GM21381 (cell line): ENCODE measurements around the gene DLGAP3.

Experiments
- ATAC-seq: cut with Tn5 transposase; IDR thresholded peaks from one replicate; pipeline ENCODE4 v1.9.1; 2021; ENCODE audit warnings: mild to moderate bottlenecking, moderate library complexity; ENCODE audit not compliant: unreplicated experiment

The DLGAP3 gene

DNA sequence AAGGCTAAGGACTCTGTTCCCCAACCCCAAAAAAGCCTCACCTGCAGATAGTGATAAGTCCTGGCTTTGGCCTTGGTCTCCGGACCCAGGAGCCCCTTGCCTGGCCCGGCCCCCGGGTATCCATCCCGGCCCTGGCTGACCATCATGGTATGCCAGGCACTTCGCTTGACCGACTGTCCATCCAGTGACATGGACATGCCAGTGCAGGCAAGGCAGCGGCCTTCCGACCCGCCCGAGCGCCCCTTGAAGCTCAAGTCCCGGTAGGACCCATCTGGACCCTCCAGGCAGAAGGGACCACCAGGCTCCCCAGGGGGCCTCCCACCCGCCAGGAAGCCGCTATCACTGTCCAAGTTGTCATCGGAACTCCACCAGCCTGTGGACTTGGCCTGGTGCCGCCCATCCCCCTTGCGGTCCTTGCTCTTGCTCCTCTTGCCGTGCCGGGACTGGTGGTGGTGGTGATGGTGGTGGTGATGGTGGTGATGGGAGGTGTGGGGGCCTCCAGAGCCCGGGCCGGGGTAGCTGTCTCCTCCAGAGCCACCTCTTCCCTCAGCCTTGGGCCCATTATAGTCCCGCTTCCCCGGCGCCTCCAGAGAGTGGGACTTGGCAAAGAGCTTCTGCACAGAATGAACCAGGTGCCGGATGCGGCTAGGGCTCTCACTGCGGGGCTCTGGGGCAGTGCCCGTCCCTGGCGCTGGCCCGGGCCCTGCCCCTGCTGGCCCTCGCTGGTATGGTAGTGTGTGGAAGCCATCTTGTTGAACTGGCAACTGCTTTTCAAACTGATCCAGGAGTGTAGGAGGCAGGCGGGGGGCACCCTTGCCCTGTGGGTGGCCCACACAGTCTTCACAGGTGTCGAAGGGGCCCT lies 25.0 kb downstream of the DLGAP3 start:
- no peak for ATAC-seq

GRCh38 chr1:34901919-34902318 lies 27.5 kb downstream of the DLGAP3 start:
- no peak for ATAC-seq

- no peak for ATAC-seq
Measured at GRCh38 chr1:34900775-34901502, 28.5 kb downstream of the DLGAP3 start.

- ATAC-seq: no peak
Measured at GRCh38 chr1:34899906-34900305, 29.5 kb downstream of the DLGAP3 start.

DNA sequence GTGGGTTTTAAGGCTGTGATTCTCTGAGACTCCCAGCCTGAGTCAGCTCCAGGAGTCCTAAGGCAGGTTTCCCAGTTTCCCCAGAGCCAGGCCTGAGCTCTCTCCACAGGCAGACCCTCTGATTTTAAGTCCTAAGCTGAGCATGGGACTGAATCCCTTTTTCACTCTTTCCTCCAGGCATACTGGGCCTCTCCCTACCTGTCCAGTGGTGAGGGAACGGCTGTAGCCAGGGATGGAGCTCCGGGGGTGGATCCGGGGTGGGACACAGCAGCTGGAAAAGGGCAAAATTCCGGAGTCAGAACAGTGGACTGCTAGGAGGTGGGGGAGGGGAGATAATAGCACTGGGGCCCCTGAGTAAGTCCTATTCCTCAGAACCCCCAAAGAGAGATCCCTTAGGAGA lies 30.0 kb downstream of the DLGAP3 start:
- ATAC-seq: no peak

DNA sequence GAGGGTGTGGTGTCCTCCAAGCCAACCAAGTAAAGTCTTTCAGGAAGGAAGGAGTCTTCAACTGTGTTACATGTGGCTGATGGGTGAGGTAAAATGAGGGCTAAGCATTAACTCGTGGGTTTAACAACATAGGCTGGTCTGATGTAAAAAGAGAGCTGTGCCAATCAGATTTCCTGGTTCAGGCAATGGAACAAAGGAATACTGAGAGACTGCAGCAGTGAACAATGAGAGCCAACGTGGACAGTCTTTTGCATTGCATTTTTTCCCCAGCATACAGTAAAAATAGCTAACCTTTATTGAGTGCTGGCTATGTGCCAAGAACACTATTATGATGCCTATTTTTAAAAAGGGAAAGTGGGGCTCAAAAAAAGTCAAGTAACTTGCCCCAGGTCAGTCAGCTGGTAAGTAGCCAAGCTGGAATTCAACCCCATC lies 31.1 kb downstream of the DLGAP3 start:
- no peak for ATAC-seq

GRCh38 chr1:34896612-34897011 lies 32.8 kb downstream of the DLGAP3 start:
- ATAC-seq: no peak

DNA sequence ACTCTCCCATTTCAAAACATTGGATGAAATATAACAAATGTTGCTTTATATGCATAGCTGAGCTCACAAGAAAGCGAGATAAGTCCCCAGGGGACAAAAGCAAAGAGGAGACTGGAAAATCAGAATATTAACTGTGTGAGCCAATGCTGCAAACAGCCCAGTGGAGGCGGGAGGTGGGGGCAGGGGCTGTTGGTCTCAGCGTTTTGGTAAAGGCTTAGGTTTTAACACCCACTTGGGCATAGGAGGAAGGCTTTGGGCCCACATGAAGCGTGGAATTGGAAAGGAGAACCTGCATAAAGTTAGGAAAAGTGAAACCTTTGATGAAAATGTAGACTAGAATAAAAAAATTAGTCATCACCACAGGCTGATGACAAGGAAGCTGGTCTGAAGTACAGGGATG lies 39.7 kb downstream of the DLGAP3 start:
- ATAC-seq: no peak

GRCh38 chr1:34887593-34887992 lies 41.9 kb downstream of the DLGAP3 start:
- no peak for ATAC-seq

GRCh38 chr1:34885405-34886247 lies 43.8 kb downstream of the DLGAP3 start:
- ATAC-seq: no peak

DNA sequence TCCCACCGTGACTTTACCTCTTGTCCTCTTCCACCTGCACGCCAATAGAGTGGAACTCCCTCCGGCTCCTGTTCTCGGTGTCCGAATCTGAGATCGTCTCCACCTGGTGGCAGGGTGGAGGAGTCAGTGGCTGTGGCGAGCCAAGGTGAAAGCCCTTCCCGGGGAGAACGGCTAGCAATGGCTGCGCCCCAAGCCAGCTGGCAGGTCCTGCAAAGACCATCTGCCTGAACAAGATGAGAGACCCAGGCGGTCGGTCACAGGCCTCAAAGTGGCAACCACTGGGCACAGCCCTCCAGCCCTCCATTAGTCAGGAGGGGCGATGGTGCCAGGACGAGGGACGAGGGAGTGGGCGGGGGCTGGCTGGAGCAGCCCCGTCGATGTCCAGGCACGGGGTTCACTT lies 44.5 kb downstream of the DLGAP3 start:
- no peak for ATAC-seq

- no peak for ATAC-seq
Measured at GRCh38 chr1:34884536-34884935, 44.9 kb downstream of the DLGAP3 start.

- no peak for ATAC-seq
Measured at GRCh38 chr1:34879230-34879629, 50.2 kb downstream of the DLGAP3 start.

GRCh38 chr1:34876406-34876805 lies 53.0 kb downstream of the DLGAP3 start:
- no peak for ATAC-seq

DNA sequence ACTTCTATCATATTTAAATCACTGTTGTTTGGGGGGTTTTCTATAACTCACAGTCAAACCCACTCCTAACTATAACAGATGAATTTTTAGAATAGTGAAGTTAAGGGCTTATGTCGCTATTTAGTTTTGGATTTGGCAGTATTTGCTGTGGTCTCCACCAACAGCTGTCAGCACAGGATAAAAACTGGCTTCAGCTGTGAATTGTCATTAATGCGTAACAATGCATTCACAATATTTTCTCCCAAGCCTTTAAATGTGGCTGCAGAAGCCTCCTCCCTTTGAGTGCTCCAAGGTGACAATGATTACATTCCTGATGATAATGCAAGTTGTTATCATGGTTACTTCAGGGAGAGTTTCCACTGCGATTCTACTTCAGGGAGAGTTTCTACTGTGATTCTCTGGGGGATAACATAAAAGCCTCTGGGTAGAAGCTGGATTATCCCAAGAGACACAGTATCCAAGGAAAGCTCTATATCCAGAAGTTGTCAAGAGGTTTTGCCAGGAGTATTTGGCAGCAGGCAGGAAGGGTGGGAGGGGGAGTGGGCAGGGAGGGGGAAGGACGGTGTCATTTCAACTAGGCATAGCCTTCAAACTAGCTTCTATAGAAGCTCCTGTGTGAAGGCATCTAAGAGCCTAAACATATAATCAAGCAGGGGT lies 55.0 kb downstream of the DLGAP3 start:
- no peak for ATAC-seq

GRCh38 chr1:34872133-34872503 lies 57.3 kb downstream of the DLGAP3 start:
- ATAC-seq: no peak

DNA sequence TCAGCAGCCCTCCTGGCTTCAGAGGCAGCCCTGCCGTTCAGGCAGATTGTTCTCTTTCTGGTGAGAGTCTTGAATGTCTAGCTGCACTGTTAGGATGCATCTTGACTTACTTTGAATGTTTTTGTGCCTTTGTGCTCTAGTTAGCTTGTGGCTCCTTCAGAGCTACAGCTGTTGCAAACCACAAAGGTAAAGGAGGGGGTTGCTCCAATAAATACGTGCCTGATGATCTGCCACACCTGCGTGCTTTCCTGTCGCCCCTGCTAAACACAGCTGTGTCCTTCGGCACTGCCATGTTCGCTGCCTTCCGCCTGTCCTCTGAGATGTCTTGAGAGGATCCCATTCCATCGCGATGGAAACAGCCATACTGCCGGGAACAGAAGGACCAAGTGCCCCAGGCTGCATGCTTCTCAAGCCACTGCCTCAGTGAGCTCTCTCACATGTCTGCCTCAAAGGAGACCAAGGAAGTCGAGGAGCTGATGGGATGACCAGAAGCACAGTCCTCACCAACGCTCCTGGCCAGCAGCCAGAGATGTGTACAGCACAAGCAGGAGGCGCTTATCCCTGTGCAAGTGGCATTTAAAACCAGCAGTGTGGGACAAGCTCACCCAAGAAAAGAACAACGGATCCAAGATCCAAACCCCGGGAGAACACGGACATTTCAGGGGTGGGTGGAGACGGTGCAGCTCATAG lies 57.9 kb downstream of the DLGAP3 start:
- no peak for ATAC-seq

- no peak for ATAC-seq
Measured at GRCh38 chr1:34870395-34870794, 59.1 kb downstream of the DLGAP3 start.

DNA sequence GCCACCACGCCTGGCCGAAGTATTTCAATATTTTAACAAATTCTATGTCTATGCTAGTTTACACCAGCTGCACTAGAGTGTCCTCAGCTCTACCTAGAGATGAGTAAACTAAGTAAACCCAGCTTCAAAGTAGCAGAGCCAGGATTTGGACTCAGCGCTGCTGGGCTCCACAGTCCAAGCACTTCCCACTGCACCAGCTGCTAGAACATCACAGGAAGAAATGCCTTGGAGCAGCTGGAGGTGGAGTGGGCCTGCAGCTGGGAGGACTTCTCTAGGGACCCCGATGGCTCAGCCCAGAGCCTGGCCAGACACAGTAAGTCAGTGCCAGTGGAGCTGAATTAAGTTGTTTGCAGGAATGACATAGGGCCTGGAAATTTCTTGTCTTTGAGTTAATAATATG lies 59.7 kb downstream of the DLGAP3 start:
- ATAC-seq: no peak
